Cerebellar cortex (tissue), 1 donor: ENCODE data around the gene SOCS3.
"Not testable (repeated sequence)": the region's sequence is repeated elsewhere in the genome, so short reads cannot be mapped to it uniquely, and the experiment has no call there.

Experiments used
- DNase-seq: peaks from one replicate; pipeline ENCODE4 v3.0.0-alpha.2; 2015; ENCODE audit warnings: low spot score

The SOCS3 gene

DNA sequence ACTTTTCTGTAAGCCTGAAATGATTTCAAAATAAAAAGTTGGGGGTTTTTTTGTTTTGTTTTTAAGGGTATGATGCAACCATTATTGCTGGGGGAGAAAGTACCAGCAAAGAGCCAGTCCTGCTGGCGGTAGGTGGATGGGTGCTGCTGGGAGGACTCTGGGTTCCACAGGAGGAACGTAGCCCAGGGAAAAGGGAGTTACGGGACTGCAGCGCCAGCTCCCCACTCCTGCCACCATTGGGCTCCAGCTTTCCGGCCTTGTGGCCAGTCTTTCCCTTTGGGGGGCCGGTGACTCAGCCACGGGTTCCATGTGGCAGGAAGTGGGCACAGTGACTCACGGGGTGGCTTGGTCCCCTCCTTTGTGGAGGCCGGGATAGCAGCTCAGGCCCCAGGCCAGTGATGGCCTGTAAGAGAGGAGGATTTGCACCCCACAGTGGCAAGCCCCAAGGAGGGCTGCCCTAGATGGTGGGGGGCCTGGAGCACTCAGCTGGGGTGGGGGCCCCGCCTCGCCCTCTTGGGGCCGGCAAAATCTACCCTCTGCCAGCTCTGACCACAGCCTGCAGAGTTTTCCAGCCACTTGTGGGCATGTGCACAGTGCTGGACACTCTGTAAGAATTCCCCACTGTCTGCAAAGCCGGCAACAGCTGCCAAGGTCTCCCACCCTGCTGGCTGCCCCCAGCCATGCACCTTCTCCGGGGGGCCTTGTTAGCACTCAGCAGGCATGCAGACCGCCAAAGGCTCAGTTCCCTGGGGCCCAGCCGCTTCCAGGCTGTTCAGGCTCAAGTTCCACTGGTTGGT lies 30.4 kb downstream of the SOCS3 start:
- DNase-seq, result no peak

DNA sequence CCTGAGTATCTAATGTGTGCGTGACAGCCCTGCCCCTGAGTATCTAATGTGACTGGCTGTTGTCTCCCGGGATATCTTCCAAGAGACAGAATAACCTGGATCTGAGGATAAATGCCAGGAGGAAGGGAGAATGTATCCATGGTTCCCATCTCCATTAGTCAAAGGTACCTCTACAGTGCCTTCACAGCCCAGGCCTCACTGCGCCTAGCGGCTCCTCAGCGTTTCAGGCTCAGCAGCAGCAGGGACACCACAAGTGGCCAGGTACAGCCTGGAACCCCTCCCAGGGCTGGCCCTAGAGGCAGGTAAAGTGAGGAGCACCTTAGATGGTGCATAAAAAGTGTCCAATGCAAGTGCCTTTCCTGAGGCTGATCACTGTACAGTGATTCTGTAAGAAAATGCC lies 32.0 kb downstream of the SOCS3 start:
- DNase-seq, result no peak

DNA sequence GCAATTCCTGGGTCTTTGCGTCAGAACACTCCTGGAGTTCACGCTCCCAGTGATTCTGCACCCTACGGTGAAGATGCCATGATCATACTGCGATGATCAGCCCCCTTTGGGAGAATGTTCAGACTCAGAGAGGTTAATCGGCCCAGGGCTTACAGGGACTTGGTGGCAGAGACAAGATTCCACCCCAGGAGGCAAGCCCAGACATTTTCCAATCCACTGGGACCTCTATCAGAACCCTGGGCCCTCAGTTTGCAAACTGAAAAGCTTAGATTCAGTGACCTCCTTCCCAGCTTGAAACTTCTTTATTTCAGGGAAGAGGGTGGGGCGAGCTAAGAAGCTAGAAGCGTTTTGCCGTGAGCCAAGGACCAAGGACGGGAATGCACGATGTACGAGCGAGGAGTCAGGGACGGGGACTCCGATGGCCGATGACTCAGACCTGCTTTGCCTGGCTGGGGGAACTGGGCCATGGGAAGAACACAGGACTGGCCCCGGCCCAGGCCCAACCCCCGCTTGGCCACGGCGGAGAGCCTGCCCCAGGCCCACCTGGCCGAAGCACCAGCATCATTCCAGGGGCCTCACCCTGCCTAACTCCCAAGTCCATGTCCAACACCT lies 34.7 kb downstream of the SOCS3 start:
- no peak for DNase-seq

DNA sequence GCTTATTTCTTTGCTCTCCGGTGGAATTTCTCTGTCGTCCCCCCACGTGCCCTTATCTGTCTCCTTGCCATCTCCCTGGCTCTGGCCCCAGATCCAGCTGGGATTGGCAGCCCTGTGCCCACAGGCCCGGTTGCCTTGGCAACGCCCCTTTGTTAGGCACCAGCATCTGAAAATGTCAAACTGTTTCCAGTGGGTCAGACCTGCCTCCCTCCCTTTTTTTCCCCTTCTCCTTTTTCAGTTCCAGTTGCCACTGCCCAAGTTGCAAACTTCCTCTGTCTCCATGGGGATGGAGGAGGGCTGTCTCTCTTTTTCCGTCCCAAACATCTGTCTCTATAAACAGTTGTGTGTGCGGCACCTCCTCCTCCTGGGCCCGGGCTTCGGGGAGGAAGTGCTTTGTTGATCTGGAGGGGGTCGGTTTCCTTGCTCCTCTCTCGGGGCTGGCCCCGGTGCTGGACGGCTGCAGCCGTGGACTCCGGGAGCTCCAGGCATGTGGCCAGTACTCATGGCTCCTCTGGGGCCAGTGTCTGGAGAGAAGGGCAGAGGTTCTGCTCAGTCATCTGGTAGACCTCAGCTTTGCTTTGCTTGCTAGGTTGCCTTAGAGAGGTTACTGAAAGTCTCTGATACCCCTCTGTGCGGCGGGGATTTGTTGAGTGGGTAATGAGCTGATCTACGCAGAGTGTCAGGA lies 35.3 kb downstream of the SOCS3 start:
- DNase-seq, result peak; percentile 59

DNA sequence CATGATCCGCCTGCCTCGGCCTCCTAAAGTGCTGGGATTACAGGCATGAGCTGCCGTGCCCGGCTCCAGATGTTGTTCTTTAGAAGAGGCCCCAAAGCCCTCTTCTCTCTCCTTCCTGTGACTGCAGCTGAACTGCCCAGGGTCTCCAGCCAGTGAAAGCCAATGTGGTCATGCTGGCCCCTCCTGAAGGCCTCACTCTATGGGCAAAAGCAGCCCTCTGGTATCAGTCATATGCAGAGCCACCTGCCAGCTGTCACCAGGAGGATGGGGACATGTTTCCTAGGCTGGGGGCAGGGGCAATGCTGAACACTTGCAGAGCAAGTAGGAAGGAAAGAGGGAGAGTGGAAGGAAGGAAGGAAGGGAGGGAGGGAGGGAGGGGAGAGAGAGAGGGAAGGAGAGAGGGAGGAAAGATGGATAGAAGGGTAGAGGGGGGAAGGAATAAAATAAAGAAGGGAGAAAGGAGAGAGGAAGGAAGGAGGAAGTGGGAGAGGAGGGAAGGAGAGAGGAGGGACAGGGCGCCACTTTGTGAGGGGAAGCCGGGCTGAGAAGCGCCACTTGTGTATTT lies 36.0 kb downstream of the SOCS3 start:
- no peak for DNase-seq

DNA sequence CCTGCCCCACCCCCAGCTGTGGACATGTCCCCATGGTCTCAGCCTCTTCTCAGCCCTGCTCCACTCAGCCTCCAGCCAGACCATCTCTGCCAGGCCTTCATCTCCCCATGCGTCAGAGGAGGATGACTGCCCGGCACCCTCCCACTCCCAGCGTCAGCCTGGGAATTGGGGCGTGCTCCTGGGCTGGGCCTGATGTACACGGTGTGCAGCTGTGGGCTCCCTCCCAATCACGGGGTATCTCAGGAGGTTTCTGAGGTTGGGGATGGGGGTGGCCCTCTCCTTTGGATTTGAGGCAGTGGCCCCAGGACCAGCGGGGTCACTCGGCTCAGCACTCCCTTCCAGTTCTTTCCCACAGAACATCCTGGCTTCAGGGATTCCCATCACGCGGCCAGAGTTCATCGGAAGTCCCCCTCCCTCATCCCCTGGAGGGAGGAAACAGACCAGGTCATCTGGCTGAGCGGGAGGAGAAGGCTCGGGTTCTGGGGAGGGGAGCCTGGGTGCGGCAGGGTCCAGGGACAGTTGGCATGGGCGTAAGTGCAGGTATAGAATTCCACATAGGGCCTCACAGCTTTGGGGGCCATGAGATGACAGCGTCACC lies 36.9 kb downstream of the SOCS3 start:
- no peak for DNase-seq

DNA sequence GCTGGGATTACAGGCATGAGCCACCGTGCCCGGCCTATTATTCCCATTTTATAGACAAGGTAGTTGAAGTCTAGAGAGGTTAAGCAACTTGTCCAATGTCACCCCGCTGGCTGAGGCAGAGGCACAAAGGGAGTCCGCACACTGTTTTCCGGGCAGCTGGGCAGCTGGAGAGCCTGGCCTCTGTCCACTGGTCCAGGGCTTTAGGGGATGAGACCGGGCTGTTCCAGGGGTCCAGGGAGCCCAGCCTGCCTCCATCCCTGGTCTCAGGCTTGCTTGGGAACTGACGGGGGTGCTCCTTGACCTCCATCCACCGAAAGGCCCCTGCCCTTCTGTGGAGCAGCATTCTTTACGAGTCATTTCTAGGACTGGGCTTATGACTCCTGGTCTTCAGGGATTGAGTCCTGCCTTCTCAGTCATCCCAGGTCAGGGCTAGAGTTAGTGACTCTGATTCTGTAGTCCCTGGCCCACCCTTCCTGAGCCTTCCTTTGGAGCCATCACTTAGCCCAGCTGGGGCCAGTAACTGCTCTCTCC lies 37.5 kb downstream of the SOCS3 start:
- DNase-seq, result no peak

DNA sequence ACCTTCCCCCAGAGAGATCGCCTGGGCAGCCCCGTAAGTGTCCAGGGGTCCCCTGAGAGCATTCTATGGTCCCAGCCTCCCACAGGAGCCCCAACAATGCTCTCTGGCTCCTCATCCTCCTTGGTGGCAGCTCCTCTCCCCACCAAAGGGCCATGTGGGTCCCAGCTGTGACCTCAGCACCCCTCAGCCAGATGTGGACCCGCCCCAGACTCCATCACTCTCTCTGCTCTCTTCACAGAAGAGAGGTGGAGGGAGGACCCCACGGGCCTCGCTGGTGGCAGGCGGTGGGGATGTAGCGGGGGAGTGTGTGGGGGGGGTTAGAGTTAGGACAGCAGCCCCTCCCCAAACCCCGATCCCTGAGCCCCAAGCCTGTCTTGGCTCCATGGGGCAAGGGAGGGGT lies 41.0 kb downstream of the SOCS3 start:
- DNase-seq, result no peak

DNA sequence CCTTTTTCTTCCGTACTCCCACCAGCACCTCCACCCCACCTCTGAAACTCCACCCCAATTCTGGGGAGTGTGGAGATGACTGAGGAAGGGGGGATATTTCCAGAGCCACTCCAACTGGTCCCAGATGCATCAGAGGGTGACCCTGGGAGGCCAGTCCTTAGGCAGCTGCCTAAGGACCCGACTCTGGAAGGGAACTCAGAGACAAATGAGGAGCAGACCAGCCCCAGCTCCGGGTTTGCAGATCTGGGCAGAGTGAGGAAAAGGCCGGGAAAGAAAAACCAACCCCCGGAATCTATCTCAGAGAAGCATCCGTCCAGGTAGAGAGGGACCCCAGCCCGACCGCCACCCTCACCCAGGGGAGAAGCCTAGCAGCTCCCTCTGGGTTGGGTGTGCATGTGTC lies 41.5 kb downstream of the SOCS3 start:
- DNase-seq, result no peak

DNA sequence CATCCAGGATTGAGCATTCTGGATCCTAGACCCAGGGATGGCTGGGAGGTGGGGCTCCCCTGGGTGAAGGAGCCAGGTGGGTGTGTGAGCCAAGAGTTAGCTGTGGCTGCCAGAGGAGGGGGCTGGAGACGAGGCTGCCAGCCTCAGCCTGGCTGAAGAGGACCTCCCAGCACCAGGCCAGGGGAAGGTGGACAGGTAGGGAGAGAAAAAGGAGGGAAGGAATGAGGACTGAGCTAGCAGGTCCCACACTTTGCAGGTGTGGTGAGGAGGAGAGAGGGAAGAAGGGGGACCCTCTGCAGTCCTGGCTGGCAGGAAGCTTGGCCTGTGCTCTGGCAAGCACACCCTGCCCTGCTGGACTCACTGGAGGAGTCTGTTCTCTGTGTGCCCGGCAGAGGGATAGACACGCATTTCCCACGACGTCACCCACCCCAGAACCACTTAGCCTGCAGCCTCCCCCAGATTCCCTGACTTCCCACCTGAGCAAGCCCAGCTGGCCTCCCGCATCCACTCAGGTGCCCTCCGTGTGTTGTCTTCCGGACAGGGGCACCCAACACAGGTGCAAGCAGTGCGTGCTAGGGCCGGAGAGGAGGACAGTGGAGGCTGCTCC lies 42.0 kb downstream of the SOCS3 start:
- no peak for DNase-seq

DNA sequence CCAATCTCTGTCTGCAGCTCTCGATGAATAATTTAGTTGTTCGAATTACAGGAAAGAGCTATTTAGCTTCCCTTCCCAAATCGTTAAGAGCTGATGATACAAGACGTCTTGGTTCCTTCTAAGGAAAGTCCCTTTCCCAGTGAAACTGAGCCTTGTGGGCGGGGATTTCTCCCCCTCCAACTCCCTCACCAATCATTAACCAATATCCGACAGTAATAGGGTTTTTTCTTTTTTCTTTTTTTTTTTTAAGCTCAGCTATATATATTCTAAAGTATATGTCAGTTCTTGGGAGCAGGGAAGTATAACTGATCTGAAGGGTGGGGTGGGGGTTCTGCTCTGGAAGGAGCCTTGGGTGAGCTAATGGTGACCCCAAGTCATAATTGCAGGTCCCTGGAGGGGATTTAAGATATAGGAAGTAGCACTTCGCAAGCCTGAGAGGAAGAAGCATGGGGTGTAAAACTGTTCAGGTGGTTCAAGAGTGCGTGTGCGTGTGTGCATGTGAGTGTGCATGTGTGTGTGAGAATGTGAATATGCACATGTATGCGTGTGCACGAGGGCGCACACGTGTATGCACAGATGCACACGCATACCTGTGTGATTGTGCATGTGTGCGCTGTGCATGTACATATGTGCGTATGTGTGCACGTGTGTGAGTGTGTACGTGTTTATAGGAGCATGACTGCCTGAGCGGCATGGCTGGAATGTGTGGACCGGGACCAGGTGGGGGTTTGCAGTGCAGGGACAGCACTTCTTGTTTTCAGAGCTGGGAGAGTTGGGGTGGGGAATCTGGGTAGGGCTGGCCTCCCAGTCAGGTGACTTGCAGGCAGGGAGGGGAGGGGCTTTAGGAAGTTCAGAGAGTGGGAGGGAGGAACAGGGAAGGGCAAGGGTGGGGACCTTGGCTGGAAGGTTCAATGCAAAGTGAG lies 42.7 kb downstream of the SOCS3 start:
- DNase-seq, result peak; percentile 76

DNA sequence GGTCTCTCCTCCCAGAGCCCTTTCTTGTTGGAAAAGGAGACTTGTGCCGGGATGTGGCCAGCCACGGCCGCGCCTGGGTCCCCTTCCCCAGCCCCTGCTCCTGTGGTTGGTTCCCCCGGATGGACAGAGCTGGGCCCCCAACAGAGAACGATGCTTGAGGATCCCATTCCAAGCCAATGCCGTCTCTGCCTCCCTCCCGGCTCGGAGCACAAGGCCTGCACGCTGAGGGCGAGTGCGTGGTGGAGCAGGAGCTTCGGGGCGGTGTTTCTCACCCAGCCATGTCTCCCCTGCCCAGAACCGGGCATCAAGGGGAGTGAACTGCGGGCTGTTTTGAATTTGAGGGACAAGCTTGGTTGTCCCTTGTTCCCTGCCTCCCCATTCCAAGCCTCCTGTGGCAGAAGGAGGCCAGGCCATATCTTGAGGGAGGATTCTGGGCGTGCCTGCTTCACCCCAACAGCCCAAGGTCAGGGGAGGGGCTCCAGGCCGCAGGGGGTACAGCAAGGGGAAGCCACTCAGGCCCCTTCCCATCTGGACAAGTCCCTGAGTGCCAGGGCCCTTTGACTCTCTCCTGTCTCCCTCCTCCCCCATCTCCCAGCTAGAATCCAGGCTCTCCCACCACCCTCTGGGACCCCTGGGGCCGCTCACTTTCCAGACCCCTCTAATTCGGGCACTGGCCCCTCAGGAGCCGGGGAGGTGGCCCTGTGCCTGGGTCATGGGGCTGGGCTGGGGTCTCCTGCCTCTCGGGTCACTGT lies 43.6 kb downstream of the SOCS3 start:
- peak; percentile 56 for DNase-seq

DNA sequence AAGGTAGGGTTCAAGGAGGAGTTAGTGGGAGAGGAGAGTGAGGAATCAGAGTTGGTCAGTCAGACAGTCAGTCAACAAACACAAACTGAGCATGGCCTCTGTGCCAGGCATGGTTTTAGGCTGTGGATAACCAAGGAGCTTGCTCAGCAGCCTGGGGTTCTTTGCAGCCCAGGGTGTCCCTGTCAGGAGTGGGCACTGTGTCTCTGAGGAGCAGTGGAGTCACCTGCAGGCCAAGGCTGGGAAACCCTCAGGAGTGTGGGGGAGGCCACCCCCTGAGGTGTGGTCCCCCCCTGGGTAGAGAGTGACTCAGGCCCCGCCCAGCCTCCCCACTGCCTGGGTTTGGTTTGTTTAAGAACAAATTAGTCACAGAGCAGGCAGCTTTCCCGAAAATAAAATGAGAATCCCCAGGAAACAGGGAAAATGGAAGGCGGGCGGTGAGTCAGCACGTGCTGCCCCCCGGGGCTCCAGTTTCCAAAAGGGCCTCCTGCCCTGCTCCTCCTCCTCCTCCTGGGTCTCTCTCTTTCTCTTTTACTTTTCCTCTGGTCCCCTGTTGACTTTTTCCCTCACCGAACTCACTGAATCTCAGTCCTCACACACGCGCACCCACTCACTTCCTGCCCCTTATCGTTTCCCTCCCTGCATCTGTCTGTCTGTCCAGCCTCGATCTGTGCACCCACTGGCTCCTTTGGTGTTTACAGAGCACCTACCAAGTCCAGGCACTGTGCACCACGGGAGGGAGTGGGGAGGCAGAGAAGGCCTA lies 44.3 kb downstream of the SOCS3 start:
- peak; percentile 52 for DNase-seq

DNA sequence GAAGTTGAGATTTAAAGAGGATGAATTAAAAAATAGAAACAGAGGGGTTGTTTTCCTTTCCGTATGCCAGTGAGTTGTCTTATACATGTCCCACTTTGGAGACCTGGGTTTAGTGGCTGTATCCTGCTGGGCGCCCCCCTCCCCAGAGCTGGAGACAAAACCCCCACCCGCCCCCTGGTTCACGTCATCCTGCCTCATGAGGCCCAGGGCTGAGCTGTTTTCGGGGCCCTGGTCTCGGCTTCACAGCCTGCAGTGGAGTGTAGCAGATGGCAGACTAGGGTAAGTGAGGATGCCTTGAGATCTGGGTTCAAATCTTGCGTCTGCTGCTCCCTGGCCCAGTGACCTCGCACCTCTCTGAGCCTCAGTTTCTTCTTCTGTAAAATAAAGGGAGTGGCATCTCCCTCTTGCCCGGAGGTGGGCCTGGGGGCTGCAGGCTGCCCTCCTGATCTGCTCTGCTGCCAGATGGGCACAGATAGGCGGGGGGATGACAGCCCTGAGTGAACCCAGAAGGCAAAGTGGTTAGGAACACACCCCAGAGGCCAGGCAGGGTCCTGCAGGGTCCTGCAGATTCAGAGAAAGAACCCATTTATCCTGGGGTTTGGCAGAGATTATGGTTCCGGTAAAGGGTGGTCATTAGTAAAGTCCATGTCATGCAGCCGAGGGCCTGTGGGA lies 45.1 kb downstream of the SOCS3 start:
- no peak for DNase-seq

DNA sequence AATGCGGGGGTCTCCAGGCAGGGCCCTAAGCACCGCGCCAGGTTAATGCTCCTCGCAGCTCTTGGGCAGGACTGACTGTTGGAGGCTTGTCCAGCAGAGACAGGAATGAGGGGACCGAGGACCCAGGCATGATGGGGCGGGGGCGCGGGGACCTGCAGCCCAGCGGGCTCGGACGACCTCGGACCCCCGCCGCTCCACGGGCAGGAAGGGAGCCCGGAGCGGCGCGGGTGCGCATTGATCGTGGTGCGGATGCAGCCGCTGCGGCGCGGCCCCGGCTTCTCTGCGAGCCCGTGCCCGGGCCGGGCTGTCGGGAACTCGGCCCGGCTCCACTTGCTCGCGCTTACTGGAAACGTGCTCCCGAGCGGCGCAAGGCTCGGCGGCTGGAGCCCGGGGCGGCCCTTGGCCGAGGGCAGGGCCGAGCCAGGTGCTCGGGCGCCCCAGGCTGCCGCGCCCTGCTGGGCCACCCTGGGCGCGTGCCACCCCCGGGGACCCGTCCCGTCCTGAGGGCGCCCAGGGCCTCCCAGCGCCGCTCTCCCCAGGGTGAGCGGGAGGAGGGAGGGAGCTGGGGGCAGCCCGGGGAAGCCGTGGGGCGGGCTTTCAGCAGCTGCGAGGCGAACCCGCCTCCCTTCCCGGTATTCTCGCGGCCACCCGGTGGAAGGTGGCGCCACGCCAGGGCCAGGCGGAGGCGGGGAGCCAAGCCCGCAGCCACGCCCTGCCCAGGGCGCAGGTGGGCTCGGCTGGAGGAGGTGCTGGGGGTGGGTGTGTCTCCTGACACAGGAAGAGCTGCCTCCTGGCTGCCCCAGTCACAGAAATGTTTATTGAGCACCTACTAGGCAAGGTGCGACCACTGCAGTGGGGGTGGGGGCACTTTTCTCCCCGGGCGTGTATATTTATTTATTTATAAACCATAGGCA lies 45.9 kb downstream of the SOCS3 start:
- DNase-seq, result peak; percentile 61

DNA sequence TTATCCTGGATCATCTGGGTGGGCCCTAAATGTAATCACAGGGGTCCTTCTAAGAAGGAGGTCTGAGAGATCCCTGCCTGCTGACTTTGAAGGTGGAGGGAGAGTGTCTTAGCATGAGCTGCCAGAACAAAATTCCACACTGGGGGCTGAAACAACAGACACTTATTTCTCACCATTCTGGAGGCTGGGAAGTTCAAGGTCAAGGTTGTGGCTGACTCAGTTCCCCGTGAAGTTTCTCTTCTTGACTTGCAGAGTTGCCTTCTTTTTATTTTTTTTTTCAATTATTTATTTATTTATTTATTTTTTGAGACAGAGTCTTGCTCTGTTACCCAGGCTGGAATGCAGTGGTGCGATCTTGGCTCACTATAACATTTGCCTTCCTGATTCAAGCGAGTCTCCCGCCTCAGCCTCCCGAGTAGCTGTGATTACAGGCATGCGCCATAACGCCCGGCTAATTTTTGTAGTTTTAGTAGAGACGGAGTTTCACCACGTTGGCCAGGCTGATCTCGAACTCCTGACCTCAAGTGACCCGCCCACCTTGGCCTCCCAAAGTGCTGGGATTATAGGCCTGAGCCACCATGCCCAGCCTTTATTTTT lies 50.1 kb downstream of the SOCS3 start:
- DNase-seq, result not testable (repeated sequence)
